Ovary (tissue), 3 donors: Measurements from ENCODE around the gene TNRC6C.

Experiments used
- EP300 ChIP-seq: sonication (generic); formaldehyde crosslinking; IDR thresholded peaks from one replicate; pipeline ENCODE4 v1.6.1; 2017; ENCODE audit warnings: antibody characterized with exemption
- TF ChIP-seq, protein P1 (sequence below), 3 donors: fragments of 450-650 bp in 2 of 3; fragments of 200-600 bp in 1 of 3; IDR thresholded peaks; one replicate each; pipeline versions ENCODE4 v1.5.1 to v1.8.0; 2016 to 2022; ENCODE audit warnings: antibody characterized with exemption in 3 of 3, mild to moderate bottlenecking in 1 of 3
- donor health status: DM: no; HTN: no; CAD: no.

DNA sequence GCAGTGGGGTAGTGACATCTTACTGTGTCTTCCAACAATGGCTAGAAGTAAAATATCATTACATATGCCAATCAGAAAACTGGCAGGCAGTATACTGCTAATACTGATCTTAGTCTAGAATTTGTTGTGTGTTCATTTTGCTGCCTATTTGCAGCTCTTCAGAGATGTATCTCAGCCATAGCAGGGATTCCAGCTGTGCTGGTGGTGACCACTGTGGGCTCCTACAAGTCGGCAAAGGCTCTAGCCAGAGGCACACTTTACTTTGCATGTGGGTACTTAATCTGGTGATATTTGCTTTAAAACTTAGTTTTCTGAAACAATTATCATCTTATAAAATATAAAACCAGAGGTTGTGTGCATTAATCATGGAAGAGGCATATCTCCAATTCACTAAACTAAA lies 100.1 kb downstream of the TNRC6C start:
- TF ChIP-seq, protein P1, sequence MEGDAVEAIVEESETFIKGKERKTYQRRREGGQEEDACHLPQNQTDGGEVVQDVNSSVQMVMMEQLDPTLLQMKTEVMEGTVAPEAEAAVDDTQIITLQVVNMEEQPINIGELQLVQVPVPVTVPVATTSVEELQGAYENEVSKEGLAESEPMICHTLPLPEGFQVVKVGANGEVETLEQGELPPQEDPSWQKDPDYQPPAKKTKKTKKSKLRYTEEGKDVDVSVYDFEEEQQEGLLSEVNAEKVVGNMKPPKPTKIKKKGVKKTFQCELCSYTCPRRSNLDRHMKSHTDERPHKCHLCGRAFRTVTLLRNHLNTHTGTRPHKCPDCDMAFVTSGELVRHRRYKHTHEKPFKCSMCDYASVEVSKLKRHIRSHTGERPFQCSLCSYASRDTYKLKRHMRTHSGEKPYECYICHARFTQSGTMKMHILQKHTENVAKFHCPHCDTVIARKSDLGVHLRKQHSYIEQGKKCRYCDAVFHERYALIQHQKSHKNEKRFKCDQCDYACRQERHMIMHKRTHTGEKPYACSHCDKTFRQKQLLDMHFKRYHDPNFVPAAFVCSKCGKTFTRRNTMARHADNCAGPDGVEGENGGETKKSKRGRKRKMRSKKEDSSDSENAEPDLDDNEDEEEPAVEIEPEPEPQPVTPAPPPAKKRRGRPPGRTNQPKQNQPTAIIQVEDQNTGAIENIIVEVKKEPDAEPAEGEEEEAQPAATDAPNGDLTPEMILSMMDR (IDR thresholded peaks at IDR 0.05): no peak
- TF ChIP-seq EP300: no peak
